IMR-90 (cell line): ENCODE measurements around the gene F12. TPM values are rescaled to one million over a fixed set of nuclear protein-coding genes. Genes with fewer than 3 reads are reported as not detected.

ENCODE experiments used
- ATAC-seq: fragments of 200-7000 bp; cut with Tn5 transposase; 2 replicates; pipeline ENCODE4 v1.9.1; 2020; ENCODE audit warnings: low read depth, mild to moderate bottlenecking, moderate library complexity
- BruUV-seq: library from RNA; stranded (reverse); fragments of 400-500 nt; replicated peaks from 2 replicates; lab custom pipeline; 2021; lab: Mats Ljungman, UMichigan
- CTCF ChIA-PET: fragments of 300-600 bp; formaldehyde crosslinking; extraction: SDS; loops from one replicate; lab custom pipeline; 2021; ENCODE audit warnings: antibody characterized with exemption; lab: Yijun Ruan, JAX
- POLR2A ChIA-PET: fragments of 300-600 bp; sonication (Branson Sonifier 250); formaldehyde crosslinking; loops from one replicate; lab custom pipeline; 2022; ENCODE audit warnings: antibody characterized with exemption; ENCODE audit not compliant: unreplicated experiment; lab: Charles Lee
- DNase-seq: peaks from one replicate; pipeline ENCODE4 v3.0.0; 2013
- H2AFZ ChIP-seq: replicated peaks from 2 replicates; pipeline ENCODE3; 2013; ENCODE audit warnings: low read length, mild to moderate bottlenecking; ENCODE audit not compliant: poor library complexity
- H2AK5ac ChIP-seq: 2 replicates; pipeline ENCODE4 v1.6.1; 2013; ENCODE audit warnings: low read depth, low read length, inconsistent platforms
- H2AK9ac ChIP-seq: replicated peaks from 2 replicates; pipeline ENCODE3; 2013; ENCODE audit warnings: mild to moderate bottlenecking, low read depth, low read length, moderate library complexity; ENCODE audit not compliant: poor library complexity
- H2BK120ac ChIP-seq: 2 replicates; pipeline ENCODE4 v1.6.1; 2013; ENCODE audit warnings: low read depth, low read length, inconsistent platforms
- H2BK15ac ChIP-seq: 3 replicates; pipeline ENCODE4 v1.6.1; 2013; ENCODE audit warnings: low read depth, low read length, inconsistent platforms
- H2BK20ac ChIP-seq: 2 replicates; pipeline ENCODE4 v1.6.1; 2013; ENCODE audit warnings: low read depth, mild to moderate bottlenecking, inconsistent platforms, low read length, moderate library complexity
- H2BK5ac ChIP-seq: 2 replicates; pipeline ENCODE4 v1.6.1; 2013; ENCODE audit warnings: mild to moderate bottlenecking, low read depth, low read length, inconsistent platforms; ENCODE audit not compliant: poor library complexity, severe bottlenecking
- H3K14ac ChIP-seq: replicated peaks from 2 replicates; pipeline ENCODE4 v1.6.1; 2013; ENCODE audit warnings: low read depth, low read length, inconsistent platforms
- H3K18ac ChIP-seq: 2 replicates; pipeline ENCODE4 v1.6.1; 2013; ENCODE audit warnings: low read depth, low read length, control low read depth
- H3K23ac ChIP-seq: 2 replicates; pipeline ENCODE4 v1.6.1; 2013; ENCODE audit warnings: low read depth, low read length, inconsistent platforms
- H3K27ac ChIP-seq: 2 replicates; pipeline ENCODE4 v1.5.1; 2013; ENCODE audit warnings: mild to moderate bottlenecking, control low read depth, low read length; ENCODE audit not compliant: insufficient read depth
- H3K27me3 ChIP-seq: 2 replicates; pipeline ENCODE4 v1.6.1; 2013; ENCODE audit warnings: low read length; ENCODE audit not compliant: control insufficient read depth, insufficient read depth
- H3K36me3 ChIP-seq: 2 replicates; pipeline ENCODE4 v1.6.1; 2013; ENCODE audit warnings: low read length, mixed read lengths; ENCODE audit not compliant: control insufficient read depth, insufficient read depth
- H3K4ac ChIP-seq: 2 replicates; pipeline ENCODE4 v1.6.1; 2013; ENCODE audit warnings: low read depth, low read length, inconsistent platforms
- H3K4me1 ChIP-seq: 2 replicates; pipeline ENCODE4 v1.6.1; 2013; ENCODE audit warnings: low read length, mixed read lengths; ENCODE audit not compliant: control insufficient read depth, insufficient read depth
- H3K4me2 ChIP-seq: 2 replicates; pipeline ENCODE4 v1.6.1; 2013; ENCODE audit warnings: low read depth, mild to moderate bottlenecking, control low read depth, low read length, moderate library complexity
- H3K4me3 ChIP-seq: 2 replicates; pipeline ENCODE4 v1.5.1; 2013; ENCODE audit warnings: low read depth, mild to moderate bottlenecking, control low read depth, low read length, moderate library complexity; ENCODE audit not compliant: insufficient read depth
- H3K56ac ChIP-seq: 2 replicates; pipeline ENCODE4 v1.6.1; 2013; ENCODE audit warnings: low read length, inconsistent platforms; ENCODE audit not compliant: insufficient read depth; ENCODE audit errors: extremely low read depth
- H3K79me1 ChIP-seq, 2 experiments: 2 replicates each; pipeline ENCODE4 v1.6.1; 2013; ENCODE audit warnings: low read length in 2 of 2, inconsistent platforms in 1 of 2, low read depth in 1 of 2
- H3K9ac ChIP-seq: 2 replicates; pipeline ENCODE4 v1.6.1; 2013; ENCODE audit warnings: low read depth, low read length, control low read depth
- H3K9me1 ChIP-seq: 2 replicates; pipeline ENCODE4 v1.6.1; 2013; ENCODE audit warnings: low read length, inconsistent platforms; ENCODE audit not compliant: insufficient read depth
- H3K9me3 ChIP-seq: 2 replicates; pipeline ENCODE4 v1.6.1; 2013; ENCODE audit warnings: low read length; ENCODE audit not compliant: control insufficient read depth, insufficient read depth
- H4K20me1 ChIP-seq: 2 replicates; pipeline ENCODE4 v1.6.1; 2013; ENCODE audit warnings: low read length, inconsistent platforms; ENCODE audit not compliant: insufficient read depth
- H4K5ac ChIP-seq: 2 replicates; pipeline ENCODE4 v1.6.1; 2013; ENCODE audit warnings: mild to moderate bottlenecking, low read depth, low read length, control low read depth
- H4K8ac ChIP-seq, 2 experiments: 2 replicates each; pipeline ENCODE4 v1.6.1; 2013; ENCODE audit warnings: low read depth in 2 of 2, low read length in 2 of 2, control low read depth in 1 of 2, inconsistent platforms in 1 of 2
- H4K91ac ChIP-seq: 2 replicates; pipeline ENCODE4 v1.6.1; 2013; ENCODE audit warnings: low read depth, low read length, inconsistent platforms; ENCODE audit not compliant: insufficient read depth
- CTCF ChIP-seq: conservative IDR thresholded peaks from 2 replicates; pipeline ENCODE4 v1.5.1; 2012; ENCODE audit warnings: mild to moderate bottlenecking, low read depth, low read length, improper control_type of control experiment
- MAZ ChIP-seq: IDR thresholded peaks from 2 replicates; pipeline ENCODE4 v1.6.1; 2012; ENCODE audit warnings: low read depth, mild to moderate bottlenecking, low read length, improper control_type of control experiment, moderate library complexity, borderline replicate concordance
- NFE2L2 ChIP-seq: fragments of 150-350 bp; IDR thresholded peaks from 2 replicates; pipeline ENCODE4 v1.6.1; 2016; ENCODE audit warnings: low read depth, mild to moderate bottlenecking, low read length
- RAD21 ChIP-seq: IDR thresholded peaks from 2 replicates; pipeline ENCODE4 v1.6.1; 2012; ENCODE audit warnings: low read length, improper control_type of control experiment
- RCOR1 ChIP-seq: IDR thresholded peaks from 2 replicates; pipeline ENCODE4 v1.6.1; 2012; ENCODE audit warnings: mild to moderate bottlenecking, low read length, improper control_type of control experiment; ENCODE audit not compliant: insufficient replicate concordance
- RFX5 ChIP-seq: IDR thresholded peaks from 2 replicates; pipeline ENCODE4 v1.8.0; 2012; ENCODE audit warnings: low read depth, mild to moderate bottlenecking, low read length, moderate library complexity
- WGBS, 2 experiments: methylation state at CpG; one replicate each; pipeline versions ENCODE4 v1.1.5 to v1.1.7; 2013; ENCODE audit warnings: missing lambda C conversion rate in 2 of 2; ENCODE audit not compliant: insufficient read length in 1 of 2; ENCODE audit errors: extremely low coverage in 2 of 2; 5-methylcytosine and 5-hydroxymethylcytosine counted together
- dilution Hi-C: fragments of 300-500 bp; cut with HindIII; formaldehyde crosslinking; loops from one replicate; pipeline ENCODE4 v1.14.3; 2018; ENCODE audit warnings: low sequenced_read_pairs; ENCODE audit not compliant: unreplicated experiment
- in situ Hi-C: fragments of 300-500 bp; cut with MboI; formaldehyde crosslinking; loops from 3 replicates; pipeline ENCODE4 v1.14.3; 2019; ENCODE audit warnings: low sequenced_read_pairs, inconsistent platforms, mixed read lengths
- intact Hi-C: fragments of 100-400 bp; cut with micrococcal nuclease; formaldehyde crosslinking; loops from 2 replicates; pipeline ENCODE4 v1.10.0; 2022
- polyA plus RNA-seq, 3 experiments: library from polyadenylated mRNA; depleted of rRNA; stranded (reverse); fragments of >200 nt; gene quantifications; 2 replicates each; pipeline ENCODE4 v1.2.3, GENCODE V29; 2012; ENCODE audit warnings: low replicate concordance in 1 of 3
- total RNA-seq: library from RNA; depleted of rRNA; stranded (reverse); fragments of >200 nt; gene quantifications from 2 replicates; pipeline ENCODE4 v1.2.3, GENCODE V29; 2012

The F12 gene
- total and polyA plus RNA-seq, 2 of the 4 experiments (the other 2 are of a cell fraction), result 0.36 to 1.2 TPM

DNA sequence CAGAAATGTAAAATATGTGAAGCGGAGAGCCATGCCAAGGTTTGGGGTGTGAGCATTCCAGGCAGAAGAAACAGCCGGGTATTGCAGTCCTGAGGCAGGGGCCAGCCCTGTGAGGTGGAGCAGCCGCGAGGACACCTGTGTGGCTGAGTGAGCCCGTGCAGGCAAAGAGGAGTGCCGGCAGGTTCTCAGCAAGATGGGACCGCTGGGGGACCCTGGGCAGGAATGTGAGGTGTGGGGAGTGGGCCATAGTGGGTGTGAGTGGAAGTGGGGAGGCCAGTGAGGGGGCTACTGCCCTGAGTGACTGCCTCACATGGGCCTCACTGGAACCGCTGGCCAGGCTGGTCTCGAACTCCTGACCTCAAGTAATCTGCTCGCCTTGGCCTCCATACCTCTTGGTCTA lies 29.1 kb upstream of the F12 start:
- Histone ChIP-seq H2BK120ac (no peak overlapping the region), H3K14ac (no peak overlapping the region), H4K20me1 (no peaks in the 10 kb centered on the region), H3K18ac (no peak overlapping the region), H4K91ac (no peak overlapping the region), H3K56ac (no peak overlapping the region), H3K79me1 (no peaks in the 10 kb centered on the region), H3K27ac (no peak overlapping the region), H2AK9ac (no peak overlapping the region), H3K4ac (no peak overlapping the region), H3K9me3 (no peaks in the 10 kb centered on the region), H3K4me1 (no peaks in the 10 kb centered on the region), H3K4me2 (no peak overlapping the region), H3K27me3 (no peaks in the 10 kb centered on the region), H3K4me3 (no peak overlapping the region), H2AK5ac (no peak overlapping the region), H3K9ac (no peak overlapping the region), H2BK20ac (no peak overlapping the region), H2AFZ (no peak overlapping the region), H2BK5ac (no peak overlapping the region), H4K5ac (no peak overlapping the region), H3K36me3 (peaks cover 42% of the 10 kb centered on the region), H2BK15ac (no peak overlapping the region), H3K9me1 (peaks cover 6% of the 10 kb centered on the region; the same call in 1 of the 2 replicates), H3K23ac (no peak overlapping the region), H4K8ac (no peak overlapping the region)
- in situ Hi-C loops, result no loop called here
- dilution Hi-C loops, result no loop called here
- DNase-seq, result no peak
- WGBS, 2 experiments, result 91% methylated on average over 5 of the region's 10 CpGs; no CpG with 5 or more reads in 1 of the 2 experiments
- ChIA-PET CTCF (no interaction called here), POLR2A (interaction anchor here (0.6 kb wide), 1 partner anchor 9 kb away, joined by 4 read pairs; no protein-coding TSS in a partner anchor)
- no peak for ATAC-seq
- intact Hi-C loops, result no loop called here
- BruUV-seq, result no TSS peak
- no peak for TF ChIP-seq NFE2L2
- no peak for TF ChIP-seq MAZ
- TF ChIP-seq RFX5, result no peak
- TF ChIP-seq RAD21, result no peak
- no peak for TF ChIP-seq RCOR1
- TF ChIP-seq CTCF, result no peak
